Left colon (tissue), 2 donors: ENCODE measurements around the gene FGFR3. TPM values are rescaled to one million over a fixed set of nuclear protein-coding genes. Genes with fewer than 3 reads are reported as not detected.
"Not testable (repeated sequence)": the region's sequence is repeated elsewhere in the genome, so short reads cannot be mapped to it uniquely, and the experiment has no call there.

Source experiments
- ATAC-seq: fragments of 200-7000 bp; cut with Tn5 transposase; one replicate; pipeline ENCODE4 v1.9.1; 2020; ENCODE audit warnings: mild to moderate bottlenecking, moderate library complexity
- DNase-seq, 2 donors: peaks; one replicate each; pipeline ENCODE4 v3.0.0-alpha.2; 2020
- intact Hi-C, 2 donors: fragments of 100-400 bp; cut with DNase I in 1 of 2; cut with micrococcal nuclease in 1 of 2; formaldehyde crosslinking; loops; one replicate each; pipeline versions ENCODE4 v1.11.2 to v1.14.0; 2022; cut with DNase I, micrococcal nuclease
- total RNA-seq, 2 donors: library from RNA; stranded (reverse); fragmentation: NEBNext Ultra II Directional; extraction: Animal tissue kit (Norgen Biotek cat#: 25700); gene quantifications; one replicate each; pipeline ENCODE4 v1.2.1, GENCODE V29; 2021
- donor health status: DM: no; HTN: no; CAD: no.
- donor health status: DM: yes; HTN: yes; CAD: no.

FGFR3 gene
- total RNA-seq, 2 donors from 2014 or later = 46.5 to 57.4 TPM

DNA sequence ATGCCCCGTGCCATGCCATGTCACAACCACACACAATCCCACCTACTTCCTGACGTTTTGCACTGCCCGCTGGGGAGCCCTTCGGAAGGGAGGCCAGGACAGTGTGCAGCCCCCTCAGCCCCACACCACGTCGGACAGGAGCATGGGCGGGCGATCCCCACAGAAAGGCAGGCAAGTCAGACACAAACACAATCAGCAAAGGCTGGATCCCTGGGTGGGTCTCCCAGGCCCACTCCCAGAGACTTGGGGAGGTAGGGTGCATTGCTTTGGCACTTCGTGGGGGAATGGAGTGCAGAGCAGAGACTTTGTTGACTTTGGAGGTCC lies 48.8 kb downstream of the FGFR3 start:
- intact Hi-C loops = no loop called here
- DNase-seq (no peak), ATAC-seq (no peak)

DNA sequence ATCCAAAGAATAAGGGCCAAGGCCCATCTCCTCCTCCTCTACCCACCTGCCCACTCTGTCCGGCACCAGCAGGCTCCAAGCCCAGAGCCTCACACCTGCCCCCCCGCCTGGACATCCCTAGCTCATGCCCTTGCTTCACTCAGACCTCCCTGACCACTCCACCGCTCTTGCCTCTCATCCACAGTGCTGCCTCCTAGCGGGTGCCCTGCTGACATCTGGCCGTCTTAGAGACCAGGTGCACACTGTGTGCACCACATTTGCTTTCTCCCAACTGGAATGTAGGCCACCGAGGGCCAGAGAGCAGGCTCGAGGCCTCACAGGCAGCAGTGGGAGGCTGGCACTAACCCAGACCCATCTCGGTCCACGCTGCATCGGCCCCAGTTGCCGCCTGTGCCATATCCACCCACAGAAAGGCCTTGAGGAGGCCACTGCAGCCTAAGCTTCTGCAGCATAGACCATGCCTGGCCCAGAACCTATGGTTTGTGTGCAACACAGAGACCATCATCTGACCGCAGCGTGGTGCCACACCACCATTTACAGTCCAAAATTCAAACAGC lies 49.3 kb downstream of the FGFR3 start:
- intact Hi-C loops = no loop called here

DNA sequence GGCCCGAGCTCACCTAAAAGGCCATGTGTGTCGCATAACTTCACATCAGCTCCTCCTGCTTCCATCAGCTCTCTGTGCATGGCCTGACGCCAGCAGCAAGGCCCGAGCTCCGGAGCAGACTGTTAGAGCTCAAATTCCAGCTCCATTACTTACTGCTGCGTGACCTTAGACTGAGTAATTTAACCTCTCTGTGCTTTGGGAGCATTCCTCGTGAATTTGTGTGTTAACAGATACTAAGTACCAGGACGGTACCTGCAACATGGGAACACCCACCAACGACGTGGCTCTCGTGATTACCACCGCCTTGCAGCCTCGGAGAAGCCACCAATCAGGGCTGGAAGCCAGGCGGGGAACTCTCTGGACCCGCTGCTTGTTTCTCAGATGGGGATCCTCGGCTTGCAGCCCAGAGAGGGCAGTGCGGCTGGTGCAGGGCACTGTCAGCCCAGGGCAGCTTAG lies 49.9 kb downstream of the FGFR3 start:
- intact Hi-C loops = no loop called here
- no peak for ATAC-seq
- no peak for DNase-seq

More for the DNA sequence above, 49.3 kb downstream of the FGFR3 start:
- DNase-seq (no peak), ATAC-seq (no peak)

DNA sequence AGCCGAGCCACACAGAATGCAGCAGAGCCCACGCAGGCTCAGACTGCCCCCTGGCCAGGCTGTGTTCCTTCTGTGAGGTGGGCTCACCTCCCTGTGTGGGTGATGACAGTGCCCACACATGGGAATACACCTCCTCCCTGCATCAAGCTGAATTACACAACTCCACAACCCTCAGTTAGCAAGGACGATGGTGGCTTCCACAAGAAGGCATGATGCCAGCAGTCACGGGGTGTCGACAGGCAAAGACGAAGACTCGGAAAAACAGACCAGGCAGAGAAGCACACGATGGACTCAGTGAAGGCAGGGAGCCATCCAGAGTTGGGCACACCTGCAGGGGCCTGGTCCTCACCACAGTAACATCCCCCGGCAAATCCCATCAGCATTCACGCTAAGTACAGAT lies 50.8 kb downstream of the FGFR3 start:
- intact Hi-C loops = no loop called here
- DNase-seq = no peak
- ATAC-seq = no peak

DNA sequence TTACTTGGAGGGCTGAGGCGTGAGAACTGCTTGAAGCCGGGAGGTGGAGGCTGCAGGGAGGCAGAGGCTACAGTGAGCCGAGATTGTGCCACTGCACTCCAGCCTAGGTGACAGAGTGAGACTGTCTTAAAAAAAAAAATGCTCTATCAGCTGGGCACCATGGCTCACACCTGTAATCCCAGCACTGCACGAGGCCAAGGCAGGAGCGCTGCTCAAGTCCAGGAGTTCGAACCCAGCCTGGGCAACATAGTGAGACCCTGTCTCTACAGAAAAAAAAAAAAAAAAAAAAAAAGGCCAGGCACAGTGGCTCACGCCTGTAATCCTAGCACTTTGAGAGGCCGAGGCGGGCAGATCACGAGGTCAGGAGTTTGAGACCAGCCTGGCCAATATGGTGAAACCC lies 51.5 kb downstream of the FGFR3 start:
- ATAC-seq, DNase-seq, intact Hi-C loops: not testable (repeated sequence)

DNA sequence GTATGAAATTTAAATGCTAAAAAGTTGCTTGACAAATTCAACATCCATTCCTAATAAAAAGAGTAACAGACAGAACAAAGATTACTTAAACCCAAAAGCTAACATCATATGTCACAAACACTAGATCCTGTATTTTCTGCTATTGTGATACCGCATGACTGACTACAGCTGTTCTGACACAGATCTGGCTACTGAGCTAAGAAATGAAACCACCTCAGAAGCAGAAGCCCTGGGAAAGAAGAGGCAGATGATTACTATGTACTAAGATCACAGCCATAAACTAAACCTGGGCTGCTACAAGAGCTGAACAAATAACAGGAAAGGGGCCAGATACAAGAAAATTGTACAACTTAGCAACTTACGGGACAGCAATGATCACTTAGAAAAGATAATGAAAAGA lies 53.5 kb downstream of the FGFR3 start:
- no peak for ATAC-seq
- DNase-seq = no peak
- intact Hi-C loops = no loop called here

DNA sequence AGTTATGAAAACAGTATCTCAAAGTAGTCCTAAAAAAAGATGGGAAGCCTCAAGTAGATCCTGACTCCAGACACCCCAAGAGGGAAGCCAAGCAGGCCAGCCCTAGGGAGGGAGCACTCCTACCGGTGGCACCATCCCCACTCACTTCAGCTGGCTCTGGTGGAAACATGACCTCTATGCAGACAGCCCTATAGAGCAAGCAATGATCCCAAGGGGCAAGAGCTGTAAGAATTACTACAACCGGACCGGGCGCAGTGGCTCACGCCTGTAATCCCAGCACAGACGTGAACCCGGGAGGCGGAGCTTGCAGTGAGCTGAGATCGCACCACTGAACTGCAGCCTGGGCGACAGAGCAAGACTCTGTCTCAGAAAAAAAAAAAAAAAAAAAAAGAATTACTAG lies 57.2 kb downstream of the FGFR3 start:
- ATAC-seq (no peak), DNase-seq (no peak)
- intact Hi-C loops = no loop called here

DNA sequence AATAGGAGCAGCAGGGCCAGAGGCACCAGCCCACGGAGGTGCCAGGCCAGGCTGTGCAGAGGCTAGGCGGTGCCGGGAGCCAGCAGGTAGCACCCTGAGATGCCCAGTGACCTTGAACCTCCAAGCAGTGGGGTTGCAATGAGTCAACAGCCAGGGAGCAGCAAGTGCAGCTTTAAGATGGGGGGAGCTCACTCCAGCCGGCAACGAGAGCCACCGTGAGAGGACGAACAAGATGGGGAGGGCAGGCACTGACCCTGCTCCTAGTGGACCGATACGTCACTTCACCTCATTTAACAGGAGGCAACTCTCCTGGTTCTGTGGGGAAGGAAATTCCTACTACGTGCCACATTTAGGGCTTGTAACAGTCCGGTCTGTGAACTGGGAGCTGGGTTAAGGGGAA lies 58.1 kb downstream of the FGFR3 start:
- ATAC-seq = no peak
- intact Hi-C loops = no loop called here
- DNase-seq = no peak

DNA sequence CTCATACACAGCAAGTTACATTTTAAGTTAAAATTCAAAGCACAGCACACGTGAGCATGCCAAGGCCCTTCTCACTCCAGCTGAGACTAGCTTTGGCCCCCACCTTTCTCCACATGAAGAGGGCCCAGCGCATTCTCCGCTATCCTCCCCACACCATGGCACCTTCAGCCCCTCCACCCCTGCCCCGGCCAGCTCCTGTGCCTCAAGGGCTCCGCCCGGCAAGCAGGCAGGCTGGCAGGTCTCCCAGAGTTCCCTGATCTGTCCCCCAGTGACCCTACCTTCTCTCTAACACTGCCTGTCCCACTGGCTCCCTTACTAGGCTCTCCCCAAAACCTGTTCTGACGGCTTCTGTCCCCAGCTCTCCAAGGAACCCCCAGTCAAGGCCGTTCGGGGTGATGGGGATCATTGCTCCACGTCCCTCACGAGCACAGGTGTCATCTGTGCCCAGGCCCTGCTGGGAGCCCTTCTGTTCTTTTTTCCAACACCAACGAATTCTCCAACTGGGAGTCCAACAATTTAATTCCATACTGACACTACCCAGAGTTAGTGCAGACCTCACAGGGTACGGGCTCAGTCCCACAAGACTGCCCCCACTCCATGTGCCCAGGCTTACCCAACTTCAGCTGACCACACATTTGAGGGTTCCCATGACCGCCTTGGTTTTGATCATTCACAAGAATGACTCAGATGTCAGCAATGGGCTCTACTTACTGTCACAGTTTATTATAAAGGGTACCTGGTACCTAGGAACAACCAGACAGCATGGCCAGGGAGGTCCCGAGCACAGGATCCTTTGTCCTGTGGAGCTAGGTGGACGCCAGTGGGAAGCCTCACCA lies 58.7 kb downstream of the FGFR3 start:
- intact Hi-C loops = no loop called here
- DNase-seq = no peak

DNA sequence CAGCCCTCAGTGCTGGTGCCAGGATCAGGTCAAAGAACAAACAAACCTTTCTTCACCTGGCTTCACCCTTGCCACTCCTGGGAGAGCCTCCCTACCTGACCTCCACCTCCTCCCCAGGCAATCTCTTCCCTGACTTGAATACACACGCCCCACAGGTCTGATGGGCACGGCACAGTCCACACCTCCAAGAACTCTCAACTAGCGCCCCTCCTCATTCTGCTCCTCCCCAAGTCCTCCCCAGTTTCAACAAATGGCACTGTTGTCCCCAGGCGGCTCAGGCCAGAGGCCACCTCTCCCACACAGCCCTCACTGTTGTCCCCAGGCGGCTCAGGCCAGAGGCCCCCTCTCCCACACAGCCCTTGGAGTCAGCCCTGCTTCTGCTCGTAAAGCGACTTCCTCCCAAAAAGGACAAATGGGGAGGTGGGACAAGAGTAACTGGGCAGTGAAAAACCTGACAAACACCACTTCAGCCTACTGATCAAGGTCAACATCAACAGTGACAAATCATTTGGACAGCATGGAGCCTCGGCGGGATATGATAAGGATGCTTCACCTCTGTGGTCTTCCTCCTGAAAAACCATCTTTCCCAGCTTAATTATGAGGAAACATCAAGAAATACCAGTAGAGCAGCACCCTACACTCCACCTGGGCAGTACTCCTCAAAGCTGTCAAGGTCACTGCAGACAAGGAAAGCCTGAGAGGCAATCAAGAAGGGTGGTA lies 60.0 kb downstream of the FGFR3 start:
- ATAC-seq (peak; percentile 58), DNase-seq (peak; percentile 51 to 82)
- intact Hi-C loops = no loop called here

More for the DNA sequence above, 58.7 kb downstream of the FGFR3 start:
- ATAC-seq = no peak

DNA sequence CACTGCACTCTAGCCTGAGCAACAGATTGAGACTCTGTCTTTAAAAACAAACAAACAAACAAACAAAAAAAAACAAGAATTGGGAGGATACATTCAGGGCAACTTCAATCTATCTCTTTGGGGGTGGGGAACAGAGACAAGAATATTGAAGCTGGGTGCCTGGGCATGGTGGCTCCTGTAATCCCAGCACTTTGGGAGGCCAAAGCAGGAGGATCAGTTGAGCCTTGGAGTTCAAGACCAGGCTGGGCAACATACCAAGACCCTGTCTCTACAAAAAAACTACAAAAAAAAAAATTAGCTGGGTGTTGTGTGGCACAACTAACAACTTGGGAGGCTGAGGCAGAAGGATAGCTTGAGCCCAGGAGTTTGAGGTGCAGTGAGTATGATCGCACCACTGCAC lies 61.7 kb downstream of the FGFR3 start:
- intact Hi-C loops = no loop called here
- no peak for ATAC-seq
- DNase-seq = no peak

DNA sequence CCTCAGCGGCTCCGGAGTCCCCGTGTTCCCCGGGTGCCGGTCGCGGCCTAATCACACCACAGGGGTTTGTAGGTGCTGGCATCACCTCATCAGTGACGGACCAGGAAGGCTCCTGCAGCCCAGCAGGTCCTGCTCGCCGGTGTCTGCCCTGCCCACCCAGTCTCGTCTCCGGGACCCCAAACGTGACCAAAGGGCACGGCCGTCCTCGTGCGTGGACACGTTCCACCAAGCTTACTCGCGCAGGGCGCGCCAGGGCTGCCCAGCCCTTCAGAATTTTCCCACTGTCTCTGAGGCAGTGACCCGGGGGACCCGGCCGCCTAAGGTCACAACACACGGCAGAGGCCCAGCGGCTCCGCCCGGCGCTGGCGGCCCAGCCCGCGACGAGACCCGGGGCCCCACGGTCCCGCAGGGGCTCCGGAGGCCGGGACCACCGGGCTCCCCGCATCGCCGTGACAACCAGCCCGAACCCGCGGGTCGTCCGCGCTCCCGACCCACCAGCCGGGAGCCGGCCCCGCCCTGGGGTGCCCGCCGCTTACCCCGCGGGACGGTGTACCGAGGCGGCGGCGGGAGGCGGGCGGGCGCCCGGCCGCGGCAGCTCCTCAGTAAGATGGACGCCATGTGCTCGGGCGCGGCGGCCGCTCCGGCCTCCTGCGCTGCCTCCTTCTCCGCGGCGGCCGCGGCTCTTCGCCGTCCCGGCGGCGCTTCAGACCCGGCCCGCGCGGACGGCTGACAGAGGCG lies 62.4 kb downstream of the FGFR3 start:
- ATAC-seq (peak; percentile 8), DNase-seq (peak in 1 of 2 donors; percentile 54)
- intact Hi-C loops = no loop called here

DNA sequence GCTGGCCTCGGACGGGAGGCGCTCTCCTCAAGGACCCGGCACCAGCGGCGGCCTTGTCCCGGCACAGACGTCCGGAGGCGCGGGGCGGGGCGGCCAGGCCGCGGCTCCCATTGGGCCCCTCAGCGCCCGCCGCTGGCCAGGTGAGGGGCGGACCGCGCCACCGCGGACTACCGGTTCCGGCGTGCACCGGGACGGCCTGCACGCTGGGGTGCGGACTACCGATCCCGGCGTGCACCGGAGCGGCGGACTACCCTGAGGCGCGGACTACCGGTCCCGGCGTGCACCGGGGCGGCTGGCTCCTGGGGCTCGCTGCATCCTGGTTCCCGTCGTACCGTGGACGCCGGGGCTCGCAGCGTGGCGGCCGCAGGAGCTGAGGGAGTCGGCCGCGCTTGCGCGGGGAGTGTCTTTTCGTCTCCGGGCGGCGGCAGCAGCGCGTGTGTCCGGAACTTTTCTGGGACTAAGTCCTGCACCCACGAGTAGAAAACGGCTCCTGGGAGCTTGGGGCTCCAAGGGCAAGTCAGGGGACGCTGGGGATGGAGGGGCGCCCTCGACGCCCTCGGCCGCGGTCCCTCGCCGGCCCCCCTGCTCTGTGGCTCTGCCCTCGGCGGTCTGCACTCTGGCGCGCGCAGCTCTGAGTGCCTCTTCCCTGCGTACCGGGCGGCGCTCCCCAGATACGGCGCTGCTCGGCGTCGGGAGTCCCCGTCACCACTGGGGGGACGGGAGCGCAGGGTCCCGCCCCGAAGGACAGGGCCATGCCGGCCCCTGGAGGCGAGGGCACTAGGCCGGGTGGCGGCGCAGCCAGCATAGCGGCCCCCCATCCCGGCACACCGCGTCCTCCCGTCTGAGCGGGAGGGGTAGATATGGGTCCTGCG lies 63.2 kb downstream of the FGFR3 start, which contains the start of gene LETM1:
TSS of gene LETM1 (minus strand) at position 86 of the 872 bp plus-strand sequence. CDS start 206 bp downstream, outside the sequence.
- ATAC-seq (peak; percentile 82), DNase-seq (peak; percentile 97)
- intact Hi-C loops = no loop called here

DNA sequence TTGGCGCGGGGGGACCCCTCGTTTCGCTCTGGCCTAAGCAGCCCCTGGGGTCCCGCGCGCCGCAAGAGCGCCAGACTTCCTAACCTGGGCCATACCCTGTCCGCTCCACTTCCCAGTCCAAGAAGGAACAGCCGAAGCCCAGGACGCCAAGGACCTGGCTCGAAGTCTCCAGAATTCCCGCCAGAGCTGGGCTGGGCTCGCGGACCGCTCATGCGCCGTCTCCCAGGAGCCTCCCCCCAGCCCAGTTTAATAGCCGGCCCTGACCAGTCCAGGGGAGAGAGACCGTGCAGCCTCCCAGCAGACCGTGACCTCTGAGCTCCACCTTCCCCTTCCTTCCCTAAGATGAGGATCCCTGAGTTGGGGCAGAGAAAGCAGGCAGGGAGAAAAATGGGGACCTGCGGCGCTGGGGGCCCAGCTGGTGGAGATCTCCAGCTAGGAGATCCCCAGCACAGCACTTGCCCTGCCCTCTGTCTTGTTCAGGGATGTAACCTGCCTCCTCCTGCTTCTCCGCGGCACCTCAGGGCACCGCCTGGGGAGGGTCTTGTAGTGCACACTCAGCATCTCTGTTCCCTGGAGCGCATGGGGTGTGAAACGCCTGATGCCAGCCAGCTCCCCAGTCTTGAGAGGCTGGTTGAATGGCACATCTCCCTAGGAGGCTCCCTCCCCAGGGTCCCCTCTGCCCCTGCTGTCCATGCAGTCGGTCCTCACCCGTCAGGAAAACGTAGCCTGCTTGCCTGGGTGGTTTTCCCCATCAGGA lies 64.0 kb downstream of the FGFR3 start:
- DNase-seq = peak; percentile 53 to 65
- peak; percentile 26 for ATAC-seq
- intact Hi-C loops = no loop called here

DNA sequence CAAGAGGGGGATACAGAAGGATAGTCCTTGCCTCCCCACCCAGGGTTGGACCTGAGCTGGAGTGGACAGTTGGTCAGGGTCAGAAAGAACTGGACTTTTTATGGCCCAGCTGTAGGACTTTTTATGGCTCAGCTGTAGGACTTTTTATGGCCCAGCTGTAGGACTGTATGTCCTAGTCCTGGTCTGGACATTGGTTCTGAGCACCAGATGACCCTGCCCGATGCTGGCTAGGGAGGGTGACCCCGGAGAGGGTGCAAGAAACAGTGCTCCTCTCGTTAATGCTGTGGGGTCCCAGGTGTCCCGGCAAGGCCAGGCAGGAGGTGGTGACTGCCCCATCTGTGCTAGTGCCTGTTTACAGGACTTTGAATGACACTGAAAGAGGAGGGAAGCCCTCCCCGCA lies 64.8 kb downstream of the FGFR3 start:
- DNase-seq (no peak), ATAC-seq (no peak)
- intact Hi-C loops = no loop called here
